NOMO-1 treated with dmso at 0.1 percent for 144 hours (cell line): ENCODE measurements around the gene KLRG1.

Experiments
- DNase-seq: peaks from one replicate; lab custom pipeline; 2025; ENCODE audit not compliant: unreplicated experiment; lab: John Stamatoyannopoulos, UW

KLRG1 gene

DNA sequence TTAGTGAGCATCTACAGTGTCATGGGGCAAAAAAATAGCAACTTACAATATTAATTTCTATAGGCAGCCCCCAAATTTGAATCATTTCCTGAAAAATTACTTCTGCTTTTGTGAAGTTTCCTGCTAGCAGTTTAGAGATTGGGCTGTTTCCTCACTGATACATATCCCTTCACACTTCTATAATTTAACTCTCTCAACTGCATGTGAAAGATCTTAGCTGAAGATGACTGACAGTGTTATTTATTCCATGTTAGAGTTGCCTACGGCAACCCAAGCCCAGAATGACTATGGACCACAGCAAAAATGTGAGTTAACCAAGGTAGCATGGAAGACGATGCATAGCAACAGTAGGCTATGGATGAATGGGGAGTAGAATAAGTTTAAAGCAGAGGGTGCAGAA, at the start of gene KLRG1:
TSS of gene KLRG1 (plus strand) at position 134 of the 400 bp plus-strand sequence. CDS start at position 224, 90 bp downstream.
- peak; percentile 35 for DNase-seq

DNA sequence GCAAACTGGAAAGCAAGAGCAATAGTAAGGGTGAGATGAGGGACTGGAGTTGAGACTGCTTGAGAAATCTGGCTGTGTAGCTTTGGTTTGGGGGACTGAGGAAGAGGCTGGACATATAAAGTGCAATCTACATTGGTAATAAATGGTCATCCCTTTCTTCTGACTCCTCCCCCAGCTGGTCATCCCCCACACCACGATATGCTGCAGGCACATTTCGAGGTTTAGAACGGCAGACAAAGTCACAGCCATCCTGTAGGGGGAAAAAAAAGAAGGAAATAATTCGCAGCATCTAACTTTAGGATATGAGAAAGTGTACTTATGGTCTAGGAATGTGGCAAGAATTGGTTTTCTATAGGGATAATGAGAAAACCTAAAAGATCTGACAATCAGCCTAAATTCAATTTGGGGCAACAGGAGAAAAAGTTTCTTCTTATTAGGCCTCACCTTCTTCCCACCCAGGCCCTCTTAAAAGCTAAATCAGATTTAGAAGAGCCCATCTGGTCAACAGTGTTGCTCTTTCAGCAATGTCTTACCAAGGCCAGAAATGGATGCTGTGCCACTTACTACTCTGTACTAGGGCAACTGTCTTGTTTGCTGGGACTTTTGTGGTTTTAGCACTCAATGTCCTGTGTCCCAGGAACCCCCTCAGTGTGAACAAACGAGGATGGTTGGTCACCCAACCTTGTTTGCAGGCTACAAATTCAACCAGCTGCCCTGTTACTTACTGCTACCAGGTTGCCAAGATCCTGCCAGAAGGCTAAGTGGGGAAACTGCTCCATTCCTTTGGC, 47.5 kb upstream of the KLRG1 start:
- no peak for DNase-seq

DNA sequence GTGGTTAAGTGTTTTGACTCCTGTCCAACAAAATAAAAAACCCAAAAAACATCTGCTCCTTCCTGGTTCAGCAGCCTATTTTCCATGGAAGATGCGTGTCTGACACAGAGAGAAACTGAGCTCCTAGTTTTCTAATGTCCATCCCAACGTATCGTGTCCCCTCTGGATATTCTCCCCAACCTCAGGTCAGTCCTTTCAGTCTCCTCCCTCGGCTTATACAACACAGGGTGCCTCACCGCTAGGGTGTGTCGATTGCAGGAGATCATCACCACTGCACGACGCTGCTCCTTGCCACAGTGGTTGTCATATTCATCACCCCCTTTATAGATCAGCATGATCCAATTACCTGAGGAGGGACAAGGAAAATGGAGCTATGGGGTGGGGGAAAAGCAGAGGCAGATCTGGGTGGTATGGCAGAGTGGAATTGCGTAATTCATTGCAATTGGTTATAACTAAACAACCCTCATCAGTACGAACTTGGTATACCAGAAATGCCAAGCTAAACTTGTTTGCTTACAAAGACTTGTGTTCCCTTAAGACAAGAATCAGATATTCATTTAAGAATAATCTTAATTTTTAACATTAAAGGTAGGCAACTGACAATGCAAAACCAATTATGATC, 45.7 kb upstream of the KLRG1 start:
- DNase-seq: no peak

DNA sequence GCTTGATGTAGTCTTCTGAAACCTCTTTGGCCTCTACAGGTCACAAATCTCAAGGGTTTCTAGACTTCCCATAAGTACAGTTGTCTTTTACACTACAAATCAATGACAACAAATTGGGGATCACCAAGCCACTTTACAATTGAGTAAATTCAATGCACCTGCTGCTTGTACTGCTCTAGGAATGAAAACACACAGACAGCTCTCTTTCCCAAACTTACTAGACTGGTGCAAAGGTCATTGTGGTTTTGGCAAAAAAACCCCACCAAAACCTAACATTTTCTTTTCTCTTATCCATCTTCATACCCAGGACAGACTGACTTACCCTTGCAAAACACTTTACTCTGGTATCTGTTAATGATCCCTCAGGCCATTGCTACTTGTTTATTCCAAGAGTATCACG, 42.6 kb upstream of the KLRG1 start:
- no peak for DNase-seq

DNA sequence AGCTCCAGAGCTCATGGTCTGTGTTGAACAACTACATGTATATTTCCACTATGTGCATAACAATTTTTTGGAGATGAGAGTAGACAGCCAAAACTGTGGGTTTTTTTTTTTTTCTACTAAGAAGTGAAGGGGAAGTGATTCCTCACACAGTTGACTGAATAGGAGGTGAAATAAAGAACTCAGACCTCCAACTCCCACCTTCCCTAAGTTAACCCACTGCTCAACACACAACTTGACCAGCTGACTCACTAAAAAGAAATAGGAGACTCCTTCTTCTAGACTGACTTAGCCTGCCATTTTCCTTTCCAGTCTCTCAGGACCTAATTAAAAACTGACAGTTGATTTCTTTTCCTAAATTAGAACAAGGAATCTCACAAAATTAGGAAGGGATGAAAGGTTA, 41.6 kb upstream of the KLRG1 start:
- no peak for DNase-seq

DNA sequence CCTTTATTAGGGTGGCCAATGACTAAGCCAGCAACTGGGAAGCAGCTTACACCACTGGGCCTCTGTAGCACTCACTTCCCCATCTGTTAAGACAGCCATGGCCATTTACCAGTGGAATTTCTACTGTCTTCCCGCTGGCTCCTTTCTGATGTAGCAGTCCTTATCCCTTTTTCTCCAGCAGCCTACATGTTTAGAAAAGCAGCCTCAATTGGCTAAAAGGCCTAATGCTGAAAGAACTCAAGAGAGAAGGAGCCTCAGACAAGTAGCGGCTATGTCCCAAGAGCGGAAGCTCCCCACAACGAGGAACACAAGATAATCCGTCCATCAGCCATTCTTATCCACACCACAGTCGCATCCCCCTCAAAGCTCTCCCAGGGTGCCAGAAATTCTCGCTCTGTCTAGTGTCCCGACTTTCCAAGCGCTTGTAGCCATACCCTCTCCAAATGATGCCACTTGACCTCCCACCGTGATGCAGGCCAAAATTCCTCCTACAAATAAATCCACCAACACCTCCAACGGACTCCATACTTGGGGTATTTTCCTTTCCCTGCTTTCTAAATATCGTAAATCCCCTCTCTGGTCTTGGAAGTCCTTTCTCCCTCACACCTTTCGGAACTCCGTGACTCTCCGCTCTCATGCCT, 40.5 kb upstream of the KLRG1 start:
- DNase-seq: peak; percentile 71

DNA sequence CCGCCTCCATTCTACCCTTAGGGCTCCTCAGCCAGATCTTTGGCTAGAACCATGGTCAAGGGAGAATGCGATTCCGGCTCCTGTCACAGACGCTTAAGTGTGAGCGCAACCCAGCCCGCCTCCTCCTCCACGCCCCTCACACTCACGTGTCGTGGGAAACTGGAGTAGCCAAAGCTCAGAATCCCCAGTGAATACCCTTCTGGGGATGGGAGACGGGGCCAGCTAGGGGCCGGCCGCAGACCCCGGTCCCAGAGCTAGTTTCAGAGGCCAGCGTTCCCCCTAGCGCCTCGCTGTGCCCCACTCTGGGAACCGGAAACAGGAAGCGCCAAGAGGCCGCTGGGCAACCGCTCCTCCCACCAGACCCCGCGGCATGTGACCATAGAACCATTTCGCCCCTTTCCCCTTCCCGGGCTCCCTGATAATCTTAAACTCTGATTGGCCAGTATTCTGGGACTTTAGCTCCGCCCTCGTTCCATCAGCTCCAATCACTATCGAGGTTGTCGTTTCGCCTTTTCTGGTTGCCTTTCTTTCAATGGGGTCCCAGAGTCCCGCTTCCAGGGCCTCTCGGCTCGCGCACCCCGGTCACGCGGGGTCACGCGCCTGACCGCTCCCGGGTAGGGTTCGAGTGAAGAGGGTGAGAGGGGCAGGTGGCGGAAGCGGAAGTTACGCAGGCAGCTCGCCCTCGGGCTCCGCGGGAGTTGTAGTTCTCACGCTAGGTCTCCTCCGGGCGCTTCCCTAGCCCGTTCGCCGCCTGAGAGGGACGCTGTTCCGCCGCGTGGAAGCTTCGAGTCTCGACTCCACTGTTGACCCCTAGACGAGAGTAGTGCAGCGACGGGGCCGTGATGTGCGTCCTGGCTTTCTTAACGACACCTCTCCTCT, 39.8 kb upstream of the KLRG1 start, which contains the start of gene M6PR:
TSS of gene M6PR (minus strand) at position 304 of the 879 bp plus-strand sequence. CDS start 3,241 bp downstream, outside the sequence.
- DNase-seq: peak; percentile 100

DNA sequence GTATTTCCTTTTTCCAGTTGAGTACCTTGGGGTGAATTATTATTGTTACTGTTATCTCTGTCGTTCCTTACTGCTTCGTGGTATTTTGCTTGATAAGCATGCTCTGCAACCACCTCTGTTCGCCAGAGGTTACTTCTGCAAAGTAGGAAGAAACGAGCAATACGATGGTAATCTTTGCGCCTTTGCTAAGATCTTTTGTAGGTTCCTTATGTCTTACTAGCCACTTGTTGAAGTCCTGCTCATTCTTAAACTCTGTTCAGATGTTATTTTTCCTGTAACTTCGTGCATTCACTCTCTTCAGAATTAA, 39.2 kb upstream of the KLRG1 start:
- DNase-seq: peak; percentile 81

DNA sequence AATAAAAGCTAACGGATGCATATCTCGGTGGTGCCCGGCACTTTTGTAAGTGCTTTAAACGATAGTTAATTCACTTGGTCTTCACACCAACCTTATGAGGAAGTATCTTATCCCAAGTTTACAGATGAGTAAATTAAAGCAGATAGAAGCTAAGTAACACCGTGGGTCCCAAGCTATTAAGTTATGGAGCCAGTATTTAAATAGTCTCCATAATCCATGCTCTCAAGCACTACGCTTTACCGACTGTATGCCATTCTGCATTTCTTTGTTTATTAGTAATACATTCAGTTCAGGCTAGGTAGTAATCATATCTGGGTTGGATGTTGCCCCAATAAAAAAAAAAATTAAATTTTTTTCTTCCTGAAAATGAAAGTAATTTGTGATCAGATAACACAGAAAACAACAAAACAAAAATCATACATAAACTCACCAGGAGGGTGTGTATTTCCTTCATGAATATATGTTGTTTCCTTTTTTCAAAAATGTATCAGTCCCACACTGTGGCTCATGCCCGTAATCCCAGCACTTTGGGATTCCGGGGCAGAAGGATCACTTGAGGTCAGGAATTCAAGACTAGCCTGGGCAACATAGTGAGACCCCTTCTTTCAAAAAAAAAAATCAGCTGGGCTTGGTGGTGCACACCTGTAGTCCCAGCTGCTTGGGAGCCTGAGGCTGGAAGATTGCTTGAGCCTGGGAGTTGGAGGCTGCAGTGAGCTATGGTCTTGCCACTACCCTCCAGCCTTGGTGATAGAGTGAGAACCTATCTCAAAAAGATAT, 38.5 kb upstream of the KLRG1 start:
- DNase-seq: no peak

DNA sequence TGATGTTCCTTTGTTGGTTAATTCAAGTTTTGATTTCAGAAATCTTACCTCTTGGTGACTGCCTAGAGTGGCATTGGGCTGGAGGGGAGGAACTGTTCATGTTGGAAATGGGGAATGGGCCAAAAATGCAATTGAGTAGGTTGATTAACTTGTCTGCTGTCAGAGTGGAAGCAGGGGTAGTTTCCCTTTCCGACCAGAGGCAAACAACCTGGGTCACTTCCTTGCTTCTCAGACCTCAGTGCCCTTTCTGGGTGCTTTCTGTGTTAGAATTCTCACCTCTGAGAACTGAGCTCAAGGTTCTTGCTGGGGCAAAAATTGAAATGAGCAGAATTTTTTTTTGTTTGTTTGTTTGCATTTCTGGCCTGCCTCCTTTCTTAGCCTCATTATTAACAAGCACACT, 37.6 kb upstream of the KLRG1 start:
- DNase-seq: no peak

DNA sequence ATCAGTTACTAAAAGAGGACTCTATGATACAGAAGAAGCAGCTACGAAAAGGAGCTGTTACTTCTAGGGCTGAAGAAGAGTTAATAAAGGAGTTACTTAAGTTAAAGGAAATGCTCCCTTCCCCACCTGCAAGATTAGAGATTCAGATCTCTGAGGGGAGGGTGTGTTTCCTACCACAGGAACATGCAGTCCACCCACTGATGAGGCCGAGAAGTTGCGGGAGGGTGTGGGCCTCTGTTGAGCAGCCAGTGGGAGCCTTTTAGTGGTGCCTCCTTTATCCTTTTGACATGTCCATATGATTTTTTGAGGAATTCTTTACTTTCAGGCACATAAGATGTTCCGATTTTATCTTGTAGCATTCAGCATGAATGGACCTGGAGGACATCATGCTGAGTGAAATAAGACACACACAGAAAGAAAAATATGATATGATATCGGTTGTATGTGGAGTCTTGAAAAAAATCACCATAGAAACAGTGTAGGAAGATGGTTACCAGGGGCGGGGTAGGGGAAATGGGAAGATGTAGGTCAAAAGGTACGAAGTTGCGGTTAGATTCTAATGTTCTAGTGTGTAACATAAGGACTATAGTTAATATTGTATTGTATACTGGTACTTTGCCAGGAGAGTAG, 35.5 kb upstream of the KLRG1 start:
- DNase-seq: no peak

DNA sequence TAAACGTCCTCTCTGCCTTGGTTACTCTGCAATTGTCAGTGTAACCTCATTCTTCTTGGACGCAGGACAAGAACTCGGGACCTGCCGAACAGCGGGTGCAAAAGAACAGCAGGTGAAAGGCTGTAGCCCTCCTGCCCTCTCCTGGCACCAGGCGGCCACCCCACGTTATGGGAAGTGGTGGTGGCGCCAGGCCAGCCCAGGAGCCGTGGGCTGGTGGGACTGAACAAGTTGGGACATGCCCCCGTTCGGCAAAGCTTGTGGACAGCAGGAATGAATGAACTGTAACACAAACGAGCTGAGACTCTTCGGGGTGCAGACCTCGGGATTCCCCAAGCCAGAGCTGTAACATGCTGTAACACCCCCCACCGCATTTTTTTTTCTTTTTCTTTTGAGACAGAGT, 33.3 kb upstream of the KLRG1 start:
- DNase-seq: no peak

DNA sequence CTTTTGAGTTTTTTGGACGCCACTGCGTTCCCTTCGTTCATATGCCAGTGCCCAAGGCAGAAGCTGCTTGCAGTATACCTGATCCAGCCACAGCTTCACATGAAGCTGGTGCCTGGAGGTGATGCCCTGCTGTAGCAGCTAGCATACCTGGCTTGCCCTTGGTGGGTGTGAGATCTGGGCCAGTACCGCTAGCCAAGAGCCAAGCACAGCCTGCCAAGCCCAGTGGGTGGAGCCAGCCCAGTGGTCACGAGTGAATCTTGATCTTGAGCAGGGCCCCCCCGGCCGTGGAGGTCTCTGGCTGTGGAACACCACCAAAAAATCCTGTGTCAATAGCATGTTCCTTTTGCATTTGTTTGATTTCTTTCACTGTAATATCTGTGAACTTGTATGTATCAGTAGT, 32.6 kb upstream of the KLRG1 start:
- no peak for DNase-seq

DNA sequence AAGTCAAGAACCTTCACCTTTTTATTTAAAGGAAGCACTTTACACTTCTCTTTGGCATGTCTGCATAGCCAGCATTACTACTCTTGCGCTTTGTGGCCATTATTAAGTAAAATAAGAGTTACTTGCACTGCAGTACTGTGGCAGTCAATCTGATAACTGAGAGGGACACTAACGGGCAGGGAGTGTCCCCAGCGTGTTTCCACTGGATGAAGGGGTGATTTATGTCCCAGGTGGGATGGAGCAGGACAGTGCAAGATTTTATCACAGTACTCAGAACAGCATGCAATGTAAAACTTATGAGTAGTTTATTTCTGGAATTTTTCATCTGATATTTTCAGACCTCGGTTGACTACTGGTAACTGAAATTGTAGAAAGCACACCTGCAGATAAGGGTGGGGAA, 31.8 kb upstream of the KLRG1 start:
- DNase-seq: no peak

DNA sequence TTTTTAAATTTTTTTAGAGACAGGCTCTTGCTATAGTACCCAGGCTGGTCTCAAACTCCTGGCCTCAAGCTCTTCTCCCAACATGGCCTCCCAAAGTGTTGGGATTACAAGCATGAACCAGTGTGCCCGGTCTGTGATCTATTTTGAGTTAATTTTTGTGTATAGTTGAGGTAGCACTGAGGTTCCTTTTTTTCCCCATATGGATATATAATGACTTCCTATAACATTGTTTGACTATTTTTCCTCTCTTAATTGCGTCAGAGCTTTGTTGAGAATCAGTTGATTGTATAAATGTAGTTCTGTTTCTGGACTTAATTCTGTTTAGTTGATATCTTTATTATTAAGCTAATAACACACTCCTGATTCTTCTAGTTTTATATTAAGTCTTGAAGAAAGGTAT, 31.3 kb upstream of the KLRG1 start:
- DNase-seq: peak; percentile 12

DNA sequence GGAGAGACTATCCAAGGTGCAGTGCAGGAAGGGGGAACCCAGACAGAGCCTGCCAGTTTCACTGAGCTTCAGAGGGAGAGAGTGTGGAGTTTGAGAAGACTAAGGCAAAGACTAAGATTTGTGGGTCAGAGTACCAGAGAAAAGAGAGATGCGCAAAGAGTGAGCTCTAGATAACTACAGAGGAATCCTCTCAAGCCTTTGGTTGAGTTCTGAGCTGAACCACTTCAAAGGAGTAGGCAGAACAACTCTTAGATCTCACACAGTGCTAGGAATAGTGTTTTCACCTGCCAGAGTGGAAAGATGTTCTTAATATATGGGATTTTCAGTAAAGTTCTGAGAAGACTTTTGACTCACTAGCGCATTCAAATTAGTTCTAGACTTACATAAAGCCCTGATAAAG, 29.2 kb upstream of the KLRG1 start:
- no peak for DNase-seq

DNA sequence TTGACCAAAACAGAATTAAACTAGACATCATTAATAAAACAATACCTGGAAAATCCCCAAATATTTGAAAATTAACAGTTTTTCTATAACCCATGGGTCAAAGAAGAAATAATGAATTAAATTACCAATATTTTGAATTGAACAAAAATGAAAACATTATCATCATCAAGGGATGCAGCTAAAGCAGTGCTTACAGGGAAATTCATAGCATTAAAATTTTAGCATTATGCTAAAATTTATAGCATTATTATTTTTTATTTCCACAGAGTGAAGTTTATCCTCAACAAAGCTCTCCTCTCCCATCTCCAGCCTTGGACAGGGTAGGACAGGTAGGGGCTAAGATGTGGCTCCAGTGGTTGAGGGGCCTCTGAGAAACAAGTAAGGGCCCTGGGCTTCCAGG, 20.6 kb upstream of the KLRG1 start:
- no peak for DNase-seq

DNA sequence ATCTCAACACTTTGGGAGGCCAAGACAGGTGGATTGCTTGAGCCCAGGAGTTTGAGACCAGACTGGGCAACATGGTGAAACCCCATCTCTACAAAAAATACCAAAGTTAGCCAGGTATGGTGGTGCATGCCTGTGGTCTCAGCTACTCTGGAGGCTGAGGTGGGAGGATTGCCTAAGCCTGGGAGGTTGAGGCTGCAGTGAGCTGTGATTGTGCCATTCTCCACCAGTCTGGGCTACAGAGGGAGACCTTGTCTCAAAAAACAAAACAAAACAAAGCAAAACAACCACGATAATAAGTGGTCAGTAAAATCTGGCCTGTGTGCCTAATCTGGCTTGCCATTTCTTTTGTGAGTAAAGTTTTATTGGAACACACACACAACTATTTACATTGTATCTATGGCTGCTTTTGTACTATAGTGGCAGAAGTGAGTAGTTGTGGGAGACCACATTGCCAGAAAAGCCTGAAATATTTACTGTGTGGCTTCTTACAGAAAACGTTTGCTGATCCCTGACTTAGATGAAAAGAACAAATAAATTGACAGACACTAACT, 19.4 kb upstream of the KLRG1 start:
- no peak for DNase-seq

DNA sequence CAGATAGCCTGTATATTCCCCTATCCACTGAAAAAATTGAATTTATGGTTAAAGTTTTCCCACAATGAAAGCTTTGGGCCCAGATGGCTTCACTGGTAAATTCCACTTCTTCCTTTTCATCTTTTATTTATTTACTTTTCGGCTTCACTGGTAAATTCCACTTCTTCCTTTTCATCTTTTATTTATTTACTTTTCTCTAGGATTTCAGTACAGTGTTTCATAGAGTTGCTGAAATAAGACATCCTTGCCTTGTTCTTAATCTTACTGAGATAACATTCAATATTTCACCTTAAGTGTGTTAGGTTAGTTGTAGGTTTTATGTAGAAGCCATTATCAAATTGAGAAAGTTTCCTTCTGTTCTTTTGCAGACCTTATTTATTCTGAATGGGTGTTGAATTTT, 18.9 kb upstream of the KLRG1 start:
- no peak for DNase-seq

DNA sequence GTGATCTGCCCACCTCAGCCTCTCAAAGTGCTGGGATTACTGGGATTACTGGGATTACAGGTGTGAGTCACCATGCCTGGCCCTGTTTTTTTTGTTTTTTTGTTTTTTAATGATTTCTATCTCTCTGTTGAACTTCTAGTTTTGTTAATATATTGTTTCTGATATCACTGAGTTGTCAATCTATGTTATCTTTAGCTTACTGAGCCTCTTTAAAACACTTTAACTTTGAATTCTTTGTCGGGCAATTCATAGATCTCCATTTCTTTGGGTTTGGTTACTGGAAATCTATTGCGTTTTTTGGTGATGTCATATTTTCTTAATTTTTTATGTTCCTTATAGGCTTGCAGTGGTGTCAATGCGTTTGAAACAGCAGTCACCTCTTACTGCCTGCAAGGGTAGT, 9.2 kb upstream of the KLRG1 start:
- DNase-seq: no peak
